COLO668 (cell line): Measurements from ENCODE around the gene UBB.
"Not testable (repeated sequence)": the region's sequence is repeated elsewhere in the genome, so short reads cannot be mapped to it uniquely, and the experiment has no call there.

ENCODE experiments used
- DNase-seq: peaks from one replicate; lab custom pipeline; 2025; ENCODE audit not compliant: unreplicated experiment; lab: John Stamatoyannopoulos, UW

UBB gene

GRCh38 chr17:16374146-16374938, 6.5 kb upstream of the UBB start:
- DNase-seq = no peak

- DNase-seq = no peak
Observed at GRCh38 chr17:16377941-16378341, 3.0 kb upstream of the UBB start.

DNA sequence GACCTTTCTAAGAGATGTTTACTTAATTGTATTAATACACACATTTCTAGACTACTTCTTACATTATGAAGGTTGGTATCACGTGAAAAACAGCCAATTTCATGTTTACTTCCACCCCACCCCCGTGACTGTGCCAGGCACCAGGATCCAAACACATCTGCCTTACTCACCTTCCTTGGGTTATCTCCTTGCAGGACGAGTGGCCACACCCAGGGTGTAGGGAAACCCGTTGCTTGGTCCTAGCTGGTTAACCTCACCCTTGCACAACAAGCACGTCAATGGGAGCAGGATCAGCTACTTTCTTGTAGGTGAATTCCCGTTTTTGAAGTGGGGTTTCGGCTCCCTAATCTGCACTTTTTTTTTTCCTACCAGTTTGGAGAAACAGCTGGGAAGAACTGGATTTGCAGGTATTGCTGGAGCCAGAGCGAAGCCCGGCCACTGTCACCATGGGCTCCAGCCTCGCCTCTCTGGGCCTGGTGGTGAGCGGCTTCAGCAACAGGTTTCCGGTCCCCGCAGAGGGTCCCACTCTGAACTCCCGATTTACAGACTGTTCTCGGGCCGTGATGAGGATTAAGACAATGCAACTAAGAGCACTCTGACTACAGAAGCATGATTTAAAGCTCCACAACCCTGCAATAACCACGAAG, 2.1 kb upstream of the UBB start:
- DNase-seq = no peak

DNA sequence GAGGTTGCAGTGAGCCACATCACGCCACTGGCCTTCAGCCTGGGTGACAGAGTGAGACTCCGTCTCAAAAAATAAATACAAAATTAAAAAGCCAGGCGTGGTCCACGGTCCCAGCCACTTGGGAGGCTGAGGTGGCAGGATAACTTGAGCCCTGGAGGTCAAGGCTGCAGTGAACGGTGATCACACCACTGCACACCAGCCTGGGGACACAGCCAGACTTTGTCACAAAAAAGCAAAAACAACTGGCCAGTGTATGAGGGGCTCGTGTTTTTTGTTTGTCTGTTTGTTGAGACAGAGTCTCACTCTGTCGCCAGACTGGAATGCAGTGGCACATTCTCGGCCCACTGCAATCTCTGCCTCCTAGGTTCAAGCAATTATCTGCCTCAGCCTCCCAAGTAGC, 1.2 kb upstream of the UBB start:
- no peak for DNase-seq

DNA sequence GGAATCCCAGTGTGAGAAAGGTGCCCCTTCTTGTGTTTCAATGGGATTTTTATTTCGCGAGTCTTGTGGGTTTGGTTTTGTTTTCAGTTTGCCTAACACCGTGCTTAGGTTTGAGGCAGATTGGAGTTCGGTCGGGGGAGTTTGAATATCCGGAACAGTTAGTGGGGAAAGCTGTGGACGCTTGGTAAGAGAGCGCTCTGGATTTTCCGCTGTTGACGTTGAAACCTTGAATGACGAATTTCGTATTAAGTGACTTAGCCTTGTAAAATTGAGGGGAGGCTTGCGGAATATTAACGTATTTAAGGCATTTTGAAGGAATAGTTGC, 567 bp downstream of the UBB start:
- DNase-seq = no peak

- no peak for DNase-seq
Observed at GRCh38 chr17:16383216-16383615, 2.3 kb downstream of the UBB start.

DNA sequence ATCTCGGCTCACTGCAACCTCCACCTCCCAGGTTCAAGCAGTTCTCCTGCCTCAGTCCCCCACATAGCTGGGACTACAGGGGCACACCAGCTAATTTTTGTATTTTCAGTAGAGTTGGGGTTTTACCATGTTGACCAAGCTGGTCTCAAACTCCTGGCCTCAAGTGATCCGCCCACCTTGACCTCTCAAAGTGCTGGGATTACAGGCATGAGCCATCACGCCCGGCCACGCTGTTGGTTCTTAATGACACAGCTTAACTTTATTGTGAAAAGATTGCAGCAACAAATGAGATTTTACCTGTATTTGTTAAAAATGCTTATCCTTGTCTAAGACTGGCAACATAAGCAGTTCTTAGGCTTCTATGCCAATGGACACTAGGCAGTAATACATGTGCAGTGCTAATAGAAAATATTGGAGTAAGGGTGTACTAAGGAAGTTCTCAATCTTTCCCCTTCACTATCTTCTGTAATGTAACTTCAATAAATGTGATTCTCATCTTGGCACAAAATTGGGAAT, 2.9 kb downstream of the UBB start:
- DNase-seq = no peak

GRCh38 chr17:16384557-16384956, 3.7 kb downstream of the UBB start:
- no peak for DNase-seq

- DNase-seq = not testable (repeated sequence)
Observed at GRCh38 chr17:16386126-16386507, 5.2 kb downstream of the UBB start.

DNA sequence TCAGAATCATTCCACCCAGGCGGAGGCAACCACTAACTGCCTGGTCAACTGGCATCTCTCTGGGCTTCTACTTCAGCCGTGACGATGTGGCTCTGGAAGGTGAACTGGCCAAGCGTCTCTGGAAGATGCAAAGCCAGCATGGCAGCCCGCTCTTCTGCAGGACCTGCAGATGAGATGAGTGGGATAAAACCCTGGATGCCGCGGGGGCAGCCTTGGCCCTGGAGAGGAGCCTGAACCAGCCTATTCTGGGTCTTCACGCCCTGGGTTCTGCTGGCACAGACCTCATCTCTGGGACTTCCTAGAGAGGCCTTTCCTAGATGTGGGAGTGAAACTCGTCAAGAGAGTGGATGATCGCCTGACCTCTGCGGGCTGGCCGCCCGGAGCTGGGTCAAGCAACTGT, 10.6 kb downstream of the UBB start:
- no peak for DNase-seq

DNA sequence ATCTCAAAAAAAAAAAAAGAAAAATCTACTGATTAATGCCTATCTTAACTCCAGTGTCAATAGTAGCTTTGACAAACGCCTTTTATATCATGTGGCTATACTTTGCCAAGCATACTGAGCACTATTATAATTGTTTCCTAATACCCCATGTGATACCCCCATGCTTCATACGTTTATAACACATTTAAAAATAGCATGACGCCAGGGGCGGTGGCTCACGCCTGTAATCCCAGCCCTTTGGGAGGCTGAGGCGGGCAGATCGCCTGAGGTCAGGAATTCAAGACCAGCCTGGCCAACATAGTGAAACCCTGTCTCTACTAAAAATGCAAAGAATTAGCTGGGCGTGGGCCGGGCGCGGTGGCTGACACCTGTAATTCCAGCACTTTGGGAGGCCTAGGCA, 11.6 kb downstream of the UBB start:
- not testable (repeated sequence) for DNase-seq

DNA sequence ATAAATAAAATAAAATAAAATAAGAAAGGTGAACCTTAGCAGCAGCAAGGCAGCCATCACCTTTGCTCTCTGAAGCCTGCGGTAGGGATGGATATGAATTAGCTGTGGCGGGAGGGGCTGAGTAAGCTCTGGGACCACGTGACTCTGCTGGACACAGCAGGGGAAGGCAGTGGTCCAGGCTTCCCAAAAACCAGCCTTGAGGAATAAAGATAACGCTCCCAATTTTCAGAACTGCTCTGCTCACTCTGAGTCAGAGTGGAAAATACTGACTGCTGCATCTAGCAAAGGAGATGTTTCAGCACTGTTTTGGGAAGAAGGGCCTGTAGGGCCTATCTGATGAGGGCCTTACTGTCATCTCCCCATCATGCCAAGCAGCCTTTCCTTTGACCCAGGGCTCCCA, 15.0 kb downstream of the UBB start:
- DNase-seq = not testable (repeated sequence)

DNA sequence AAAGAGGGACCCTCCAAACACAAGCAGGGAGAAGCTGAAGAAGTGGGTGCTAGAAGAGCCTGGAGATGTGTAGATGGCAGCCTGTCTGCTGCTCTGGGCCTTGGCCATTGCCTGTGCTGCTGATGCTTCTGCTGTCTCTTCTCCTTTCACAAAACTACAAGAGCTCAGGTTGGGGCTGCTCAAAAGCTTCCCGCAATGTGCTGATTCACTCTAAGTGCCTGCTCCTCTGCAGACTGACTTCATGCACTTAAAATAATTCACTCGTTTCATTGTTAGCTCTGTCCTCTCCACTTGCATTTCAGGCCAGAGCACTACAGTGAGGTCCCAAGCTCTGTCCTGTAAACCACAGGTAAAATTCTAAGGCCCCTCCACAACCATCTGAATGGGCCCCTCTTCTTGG, 15.8 kb downstream of the UBB start:
- DNase-seq = not testable (repeated sequence)

DNA sequence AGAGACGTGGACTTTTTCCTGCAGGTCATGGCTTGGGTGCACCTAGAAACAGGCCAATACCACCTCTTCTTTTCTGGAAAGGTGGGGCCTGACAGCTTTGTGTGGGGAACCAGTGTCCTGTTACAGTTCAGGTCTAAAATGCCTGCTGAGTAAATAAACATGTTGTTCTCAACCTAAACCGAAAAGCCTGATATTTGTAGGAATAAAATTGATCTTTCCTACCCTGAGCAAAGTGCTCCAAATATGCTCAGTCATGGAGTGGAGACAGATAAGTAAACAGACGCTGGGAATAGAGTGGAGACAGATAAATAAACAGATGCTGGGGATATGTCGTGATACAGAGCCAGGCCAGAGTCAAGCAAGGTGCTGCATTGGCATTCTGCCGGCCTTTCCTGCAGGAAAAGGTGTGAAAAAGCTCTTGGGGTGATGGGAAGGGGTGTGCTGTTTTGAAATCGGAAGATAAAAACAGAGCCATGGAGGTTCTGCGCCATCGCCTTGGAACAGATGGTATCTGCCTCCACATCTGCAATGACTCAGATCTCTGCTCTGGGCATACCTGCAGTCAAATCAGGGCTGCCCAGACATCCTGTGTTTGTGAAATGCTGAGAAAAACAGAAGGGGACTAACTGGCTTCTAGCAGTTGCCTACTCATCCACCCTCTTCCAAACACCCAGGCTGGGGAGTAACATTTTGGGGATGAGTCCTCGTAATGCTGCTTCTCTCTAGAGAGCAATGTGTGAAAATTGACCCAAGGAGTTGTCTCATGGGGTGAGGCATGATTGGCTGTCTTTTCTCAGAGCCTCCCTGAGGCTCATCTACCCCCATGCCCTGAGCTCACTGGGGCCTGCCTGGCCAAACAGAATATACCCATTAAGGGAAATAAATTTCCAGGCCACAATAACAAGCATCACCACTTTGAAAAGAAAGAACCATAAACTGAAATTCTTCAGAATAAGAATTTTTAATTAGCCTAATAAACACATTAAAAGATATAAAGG, 17.7 kb downstream of the UBB start:
- DNase-seq = peak; percentile 35

GRCh38 chr17:16403847-16404246, 23.0 kb downstream of the UBB start:
- not testable (repeated sequence) for DNase-seq

- no peak for DNase-seq
Observed at GRCh38 chr17:16406742-16407674, 26.1 kb downstream of the UBB start.

- DNase-seq = peak; percentile 65
Observed at GRCh38 chr17:16407911-16408588, 27.2 kb downstream of the UBB start.

GRCh38 chr17:16415031-16415924, 34.4 kb downstream of the UBB start, which contains the start of gene TRPV2:
TSS of gene TRPV2 (plus strand) at chr17:16415571. CDS start at chr17:16417669, 2,098 bp downstream.
- DNase-seq = peak; percentile 27

GRCh38 chr17:16417399-16417798, 36.5 kb downstream of the UBB start:
- DNase-seq = no peak
